ENCODE data around the gene NCAM2. TPM values are rescaled to one million over a fixed set of nuclear protein-coding genes. Genes with fewer than 3 reads are reported as not detected.

The NCAM2 gene
- total RNA-seq, 4 donors from 2014 or later = 1.1 to 3.9 (median 2.7) TPM

GRCh38 chr21:21199342-21200102 is 201.3 kb downstream of the NCAM2 start:
- TF ChIP-seq CTCF (IDR thresholded peaks at IDR 0.05; ENCODE audit: low read depth) = no peak

DNA sequence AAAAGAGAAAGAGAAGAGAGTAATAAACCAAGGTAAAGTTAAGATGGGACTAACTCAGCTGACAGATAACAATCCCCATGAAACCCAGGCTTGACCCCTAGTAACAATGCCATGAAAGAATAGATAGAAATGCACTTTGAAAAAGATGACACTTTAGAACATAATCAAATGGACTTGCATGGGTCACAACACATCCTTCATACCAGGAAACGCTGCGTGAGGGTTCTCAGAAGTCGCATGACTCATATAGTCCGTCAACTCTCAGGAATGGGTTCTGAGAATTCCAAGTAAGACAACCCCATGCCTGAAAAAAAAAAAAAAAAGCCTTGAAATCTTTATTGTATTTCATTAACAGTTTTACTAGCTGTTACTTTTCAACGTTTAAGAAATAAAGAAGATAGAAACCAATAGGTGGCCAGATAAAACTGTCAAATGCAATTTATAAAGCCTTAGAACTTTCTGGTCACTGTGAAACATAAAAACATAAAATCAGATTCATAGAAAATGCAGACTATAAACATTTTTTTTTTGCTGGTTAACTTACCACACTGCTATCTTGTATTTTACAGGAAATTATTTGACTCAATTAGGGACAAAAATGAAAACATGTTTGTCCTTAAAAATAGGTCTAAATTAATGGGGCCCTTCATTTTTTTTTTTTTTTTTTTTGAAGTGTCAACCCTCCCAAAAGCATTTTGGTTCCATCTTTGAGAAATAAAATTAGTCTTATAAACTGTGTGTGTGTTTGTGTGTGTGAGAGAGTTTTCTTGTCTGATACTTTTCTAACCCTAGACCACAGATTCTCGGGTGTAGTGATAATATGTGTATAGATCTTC is 202.1 kb downstream of the NCAM2 start:
- no peak for TF ChIP-seq CTCF (IDR thresholded peaks at IDR 0.05; ENCODE audit: low read depth)

DNA sequence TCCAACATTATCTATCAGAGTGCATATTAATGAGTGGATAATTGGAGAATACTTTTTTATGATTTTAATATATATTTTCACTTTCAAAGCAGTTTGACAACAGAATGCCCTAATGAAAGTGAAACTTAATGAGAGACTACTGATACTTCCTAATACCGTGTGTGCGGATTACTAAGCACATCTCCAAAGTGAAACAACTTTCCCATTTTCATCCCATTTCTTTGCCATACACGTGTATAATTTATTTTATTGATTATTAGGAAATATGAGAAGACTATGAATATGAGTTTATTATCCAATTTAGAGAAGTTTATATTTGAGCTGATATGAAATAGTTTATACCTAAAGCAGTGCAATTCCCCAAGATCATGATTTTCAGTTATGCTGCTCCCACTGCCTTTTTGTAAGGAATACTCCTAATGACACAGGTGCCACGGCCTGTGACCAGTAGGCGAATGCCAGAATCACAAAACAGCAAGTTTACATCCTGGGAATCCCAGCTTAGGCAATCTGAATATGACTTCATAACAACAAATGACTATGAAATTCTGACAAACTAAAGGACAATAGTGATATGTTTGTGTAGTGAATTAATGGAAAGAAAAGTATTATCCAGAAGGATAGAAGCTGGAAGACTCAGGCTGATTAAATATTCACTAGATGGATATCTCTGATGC is 202.9 kb downstream of the NCAM2 start:
- no peak for TF ChIP-seq CTCF (IDR thresholded peaks at IDR 0.05; ENCODE audit: low read depth)

- TF ChIP-seq CTCF (IDR thresholded peaks at IDR 0.05; ENCODE audit: low read depth) = no peak
These were observed 205.7 kb downstream of the NCAM2 start for GRCh38 chr21:21203822-21204339.

GRCh38 chr21:21204366-21204996 is 206.3 kb downstream of the NCAM2 start:
- TF ChIP-seq CTCF (IDR thresholded peaks at IDR 0.05; ENCODE audit: low read depth) = no peak

DNA sequence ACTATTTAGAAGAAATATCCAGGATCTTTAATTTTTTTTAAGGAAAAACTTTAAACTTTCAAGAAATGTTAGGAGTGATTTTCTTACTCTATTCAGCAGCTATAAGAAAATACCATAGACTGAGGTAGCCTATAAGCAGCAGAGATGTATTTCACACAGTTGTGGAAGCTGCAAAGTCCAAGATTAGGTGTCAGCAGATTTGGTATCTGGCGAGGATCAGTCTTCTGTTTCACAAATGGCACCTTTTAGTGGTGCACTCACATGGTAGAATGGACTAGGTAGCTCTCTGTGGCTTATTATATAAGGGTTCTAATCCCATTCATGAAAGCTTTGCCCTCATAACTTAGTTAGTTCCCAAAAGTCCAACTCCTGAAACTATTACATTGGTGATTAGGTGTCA is 207.4 kb downstream of the NCAM2 start:
- TF ChIP-seq CTCF (IDR thresholded peaks at IDR 0.05; ENCODE audit: low read depth) = no peak

Data from subcutaneous adipose tissue (tissue), 4 donors.